ENCODE results near the gene AKR1E2. TPM values are rescaled to one million over a fixed set of nuclear protein-coding genes. Genes with fewer than 3 reads are reported as not detected.

The AKR1E2 gene
- total RNA-seq, 1 experiment from 2014 or later = 4.7 TPM

DNA sequence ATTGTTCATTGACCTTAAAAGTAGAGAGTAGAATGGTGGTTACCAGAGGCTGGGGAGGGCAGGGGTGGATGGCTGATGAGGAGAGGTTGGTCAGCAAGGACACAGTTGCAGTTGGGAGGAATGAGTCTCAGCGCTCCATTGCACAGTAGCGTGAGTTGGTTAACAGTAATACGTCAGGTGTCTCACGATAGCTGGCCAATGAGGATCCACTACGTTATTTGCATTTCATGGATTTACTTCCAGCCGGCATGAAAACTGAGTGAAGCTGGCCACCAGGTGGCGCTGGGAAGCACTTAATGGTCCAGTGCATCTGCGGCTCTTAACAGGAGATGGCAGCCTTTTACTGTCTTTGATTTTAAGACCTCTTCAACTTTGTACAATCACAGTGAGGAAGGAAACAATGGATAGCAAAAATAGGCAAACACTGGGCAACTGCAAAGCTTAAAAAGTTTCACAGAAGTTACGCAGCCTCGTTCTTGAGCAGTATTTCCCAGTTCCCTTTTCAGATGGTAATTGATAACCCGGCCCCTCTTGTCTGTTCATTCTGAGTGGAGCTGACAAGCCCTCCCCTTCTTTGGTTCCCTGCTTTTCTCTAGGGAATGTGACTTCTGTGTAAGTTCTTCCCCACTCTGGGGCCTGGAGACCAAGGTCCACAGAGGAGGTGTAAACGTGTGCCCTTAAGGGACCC, 23.7 kb downstream of the AKR1E2 start:
- ChIA-PET POLR2A (no interaction called here), CTCF (interaction anchor here (0.9 to 1.3 kb wide), 2 partner anchors 9 to 239 kb away, joined by 3 read pairs; no protein-coding TSS in a partner anchor)
- Histone ChIP-seq H3K9me3 (ENCODE audit: control insufficient read depth, insufficient read depth, low read depth, low read length) (no peaks in the 10 kb centered on the region), H3K4me3 (ENCODE audit: low read depth in 2 of 2, low read length in 2 of 2) (no peak overlapping the region), H3K27me3 (ENCODE audit: control insufficient read depth, insufficient read depth, low read length) (no peaks in the 10 kb centered on the region), H3K4me1 (ENCODE audit: control insufficient read depth, insufficient read depth, low read length) (no peaks in the 10 kb centered on the region; the same call in 1 of the 2 replicates), H3K27ac (ENCODE audit: low read length) (no peak overlapping the region), H3K36me3 (ENCODE audit: control insufficient read depth, insufficient read depth, low read length) (no peaks in the 10 kb centered on the region)
- DNase-seq (ENCODE audit: low read depth, low spot score) (peak; percentile 64), ATAC-seq (peak; percentile 93)
- BruUV-seq (replicated peaks) = no TSS peak
- in situ Hi-C loops (cut with HindIII; ENCODE audit: low pct_unique_long_range_greater_than_20kb, low sequenced_read_pairs) = no loop called here
- no peak for TF ChIP-seq REST (IDR thresholded peaks at IDR 0.05; ENCODE audit: insufficient read depth in 1 of 2, low read depth in 2 of 2, low read length in 1 of 2)
- TF ChIP-seq CTCF (IDR thresholded peaks at IDR 0.05) = peak; percentile 94
- intact Hi-C loops (cut with micrococcal nuclease; ENCODE audit: unreplicated experiment) = loop anchor here (10.0 kb wide), 2 partner anchors 435 to 575 kb away; no protein-coding TSS in a partner anchor

DNA sequence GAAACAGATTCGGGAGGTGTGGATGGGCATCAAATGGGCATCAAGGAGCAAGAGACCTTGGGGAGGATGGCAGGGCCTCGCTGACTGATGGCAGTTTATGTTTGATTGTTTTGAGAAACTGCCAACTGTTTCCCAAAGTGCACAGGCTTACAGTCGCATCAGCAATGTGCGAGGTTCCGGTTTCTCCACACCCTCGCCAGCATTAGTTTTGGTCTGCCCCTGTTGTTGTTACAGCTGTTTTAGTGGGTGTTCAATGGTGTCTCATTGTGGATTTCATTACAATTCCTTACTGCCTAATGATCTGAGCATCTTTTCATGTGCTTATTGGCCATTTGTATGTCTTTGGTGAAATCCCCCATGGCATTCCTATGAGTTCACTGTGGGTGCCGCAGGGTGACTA, 24.4 kb downstream of the AKR1E2 start:
- POLR2A ChIA-PET = no interaction called here

More for the DNA sequence above, 24.4 kb downstream of the AKR1E2 start:
- no peaks in the 10 kb centered on the region for H3K9me3 ChIP-seq (ENCODE audit: control insufficient read depth, insufficient read depth, low read depth, low read length)
- no peaks in the 10 kb centered on the region; the same call in 1 of the 2 replicates for H3K4me1 ChIP-seq (ENCODE audit: control insufficient read depth, insufficient read depth, low read length)
- ATAC-seq (no peak), DNase-seq (ENCODE audit: low read depth, low spot score) (no peak)
- no TSS peak for BruUV-seq (replicated peaks)
- no peak overlapping the region for H3K4me3 ChIP-seq (ENCODE audit: low read depth in 2 of 2, low read length in 2 of 2)
- no peak overlapping the region; the same call in 1 of the 2 replicates for H3K27ac ChIP-seq (ENCODE audit: low read length)
- H3K27me3 ChIP-seq (ENCODE audit: control insufficient read depth, insufficient read depth, low read length) = no peaks in the 10 kb centered on the region
- no peak for TF ChIP-seq REST (IDR thresholded peaks at IDR 0.05; ENCODE audit: insufficient read depth in 1 of 2, low read depth in 2 of 2, low read length in 1 of 2)
- H3K36me3 ChIP-seq (ENCODE audit: control insufficient read depth, insufficient read depth, low read length) = no peaks in the 10 kb centered on the region
- intact Hi-C loops (cut with micrococcal nuclease; ENCODE audit: unreplicated experiment) (loop anchor here (10.0 kb wide), 1 partner anchor 574 kb away; no protein-coding TSS in a partner anchor), in situ Hi-C loops (cut with HindIII; ENCODE audit: low pct_unique_long_range_greater_than_20kb, low sequenced_read_pairs) (no loop called here)
- CTCF ChIA-PET = no interaction called here
